NCI-H69 (cell line): ENCODE data around the gene CCDC200.
"Not testable (repeated sequence)": the region's sequence is repeated elsewhere in the genome, so short reads cannot be mapped to it uniquely, and the experiment has no call there.

Source experiments
- DNase-seq: peaks from one replicate; lab custom pipeline; 2025; lab: John Stamatoyannopoulos, UW

Gene CCDC200

DNA sequence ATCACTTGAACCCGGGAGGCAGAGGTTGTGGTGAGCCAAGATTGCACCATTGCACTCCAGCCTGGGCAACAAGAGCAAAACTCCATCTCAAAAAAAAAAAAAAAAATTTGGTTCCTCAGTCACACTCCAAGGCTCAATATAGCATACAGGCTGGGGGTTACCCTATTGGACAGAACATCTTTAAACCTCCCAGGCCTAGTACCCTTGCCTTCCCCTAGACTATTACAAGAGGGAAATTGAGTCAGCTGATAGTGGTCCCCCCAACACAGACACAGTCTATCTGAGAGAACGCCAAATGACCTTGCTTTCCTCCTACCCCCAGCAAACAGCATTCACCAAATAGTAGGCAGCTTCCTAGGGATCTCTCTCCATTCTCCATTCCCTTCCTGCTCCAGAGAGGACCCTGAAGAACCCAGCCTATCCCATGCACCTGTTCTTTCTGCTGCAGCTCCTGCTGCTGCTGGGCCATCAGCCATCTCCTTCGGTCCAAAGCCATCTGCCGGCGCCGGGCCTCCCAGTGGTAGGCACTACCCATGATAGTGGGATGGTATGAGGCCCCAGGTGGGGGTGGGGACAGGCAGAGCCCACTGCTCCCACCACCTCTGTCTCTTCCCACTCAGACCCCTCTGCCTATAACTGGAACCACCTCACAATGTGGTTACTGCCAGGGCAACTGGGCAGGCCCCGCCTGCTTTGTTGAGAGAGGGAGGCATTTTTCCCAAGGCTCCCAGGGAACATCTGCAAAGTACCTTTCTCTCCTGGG is at the start of gene CCDC200:
CCDC200 (minus strand) TSS at position 604 of the 763 bp plus-strand sequence; CDS start at position 535, 69 bp downstream.
- DNase-seq, result not testable (repeated sequence)

DNA sequence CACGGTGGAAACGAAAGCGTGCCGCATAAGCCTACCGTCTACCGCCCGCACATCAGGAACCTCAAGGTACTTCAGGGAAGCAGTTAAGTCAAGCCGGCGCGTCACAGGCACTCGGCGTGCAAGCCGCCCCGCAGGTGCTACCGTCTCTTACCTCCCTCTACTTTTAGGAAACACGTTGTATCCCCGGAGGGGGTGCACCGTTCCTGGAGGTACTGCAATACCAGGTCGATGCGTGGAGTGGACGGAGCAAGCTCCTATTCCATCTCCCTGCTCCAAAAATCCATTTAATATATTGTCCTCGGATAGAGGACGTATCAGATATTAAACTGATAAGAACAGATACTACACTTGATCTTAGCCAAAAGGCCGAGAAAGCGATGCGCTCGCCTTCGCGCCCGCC is 44.5 kb upstream of the CCDC200 start:
- not testable (repeated sequence) for DNase-seq

DNA sequence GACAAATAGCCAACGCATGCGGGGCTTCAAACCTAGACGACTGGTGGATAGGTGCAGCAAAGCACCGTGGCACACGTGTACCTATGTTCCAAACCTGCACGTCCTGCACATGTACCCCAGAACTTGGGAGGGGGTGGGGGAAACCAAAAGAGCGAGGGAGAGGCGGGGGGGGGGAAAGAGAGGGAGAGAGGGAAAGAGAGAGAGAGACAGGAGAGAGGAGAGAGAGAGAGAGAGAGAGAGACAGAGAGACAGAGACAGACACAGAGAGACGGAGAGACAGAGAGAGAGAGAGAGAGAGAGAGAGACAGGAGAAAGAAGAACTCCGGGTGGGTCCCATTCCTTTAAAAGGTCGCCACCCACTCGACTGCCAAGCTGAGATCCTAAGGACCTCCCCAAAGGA is 44.1 kb upstream of the CCDC200 start:
- not testable (repeated sequence) for DNase-seq

DNA sequence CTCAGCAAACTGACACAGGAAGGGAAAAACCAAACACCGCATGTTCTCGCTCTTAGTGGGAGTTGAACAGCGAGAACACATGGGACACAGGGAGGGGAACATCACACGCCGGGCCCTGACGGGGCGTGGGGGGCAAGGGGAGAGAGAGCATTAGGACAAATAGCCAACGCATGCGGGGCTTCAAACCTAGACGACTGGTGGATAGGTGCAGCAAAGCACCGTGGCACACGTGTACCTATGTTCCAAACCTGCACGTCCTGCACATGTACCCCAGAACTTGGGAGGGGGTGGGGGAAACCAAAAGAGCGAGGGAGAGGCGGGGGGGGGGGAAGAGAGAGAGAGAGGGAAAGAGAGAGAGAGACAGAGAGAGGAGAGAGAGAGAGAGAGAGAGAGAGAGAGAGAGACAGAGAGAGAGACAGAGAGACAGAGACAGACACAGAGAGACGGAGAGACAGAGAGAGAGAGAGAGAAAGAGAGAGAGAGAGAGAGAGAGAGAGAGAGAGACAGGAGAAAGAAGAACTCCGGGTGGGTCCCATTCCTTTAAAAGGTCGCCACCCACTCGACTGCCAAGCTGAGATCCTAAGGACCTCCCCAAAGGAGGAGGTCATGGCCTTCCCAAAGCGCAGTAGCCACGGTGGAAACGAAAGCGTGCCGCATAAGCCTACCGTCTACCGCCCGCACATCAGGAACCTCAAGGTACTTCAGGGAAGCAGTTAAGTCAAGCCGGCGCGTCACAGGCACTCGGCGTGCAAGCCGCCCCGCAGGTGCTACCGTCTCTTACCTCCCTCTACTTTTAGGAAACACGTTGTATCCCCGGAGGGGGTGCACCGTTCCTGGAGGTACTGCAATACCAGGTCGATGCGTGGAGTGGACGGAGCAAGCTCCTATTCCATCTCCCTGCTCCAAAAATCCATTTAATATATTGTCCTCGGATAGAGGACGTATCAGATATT is 42.4 kb upstream of the CCDC200 start:
- DNase-seq, result not testable (repeated sequence)

DNA sequence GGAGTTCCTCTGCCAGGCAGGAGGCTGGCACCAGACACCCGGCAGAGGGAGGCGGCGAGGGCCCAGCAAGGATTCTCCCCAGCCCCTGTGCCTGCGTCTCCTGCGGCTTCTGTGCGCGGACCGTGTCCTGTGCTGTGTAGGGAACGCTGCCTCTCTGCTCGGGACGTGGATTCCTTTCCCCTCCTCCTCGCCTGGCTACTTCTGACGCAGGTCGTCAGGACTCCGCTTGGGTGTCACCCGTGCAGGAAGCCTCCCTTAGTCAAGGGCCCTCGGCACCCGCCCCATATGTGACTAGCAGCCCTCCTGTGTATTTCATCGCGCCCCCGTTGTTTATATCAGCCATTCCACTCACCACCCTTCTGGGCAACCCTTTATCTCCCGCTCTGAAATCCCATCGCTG is 18.0 kb upstream of the CCDC200 start:
- not testable (repeated sequence) for DNase-seq

DNA sequence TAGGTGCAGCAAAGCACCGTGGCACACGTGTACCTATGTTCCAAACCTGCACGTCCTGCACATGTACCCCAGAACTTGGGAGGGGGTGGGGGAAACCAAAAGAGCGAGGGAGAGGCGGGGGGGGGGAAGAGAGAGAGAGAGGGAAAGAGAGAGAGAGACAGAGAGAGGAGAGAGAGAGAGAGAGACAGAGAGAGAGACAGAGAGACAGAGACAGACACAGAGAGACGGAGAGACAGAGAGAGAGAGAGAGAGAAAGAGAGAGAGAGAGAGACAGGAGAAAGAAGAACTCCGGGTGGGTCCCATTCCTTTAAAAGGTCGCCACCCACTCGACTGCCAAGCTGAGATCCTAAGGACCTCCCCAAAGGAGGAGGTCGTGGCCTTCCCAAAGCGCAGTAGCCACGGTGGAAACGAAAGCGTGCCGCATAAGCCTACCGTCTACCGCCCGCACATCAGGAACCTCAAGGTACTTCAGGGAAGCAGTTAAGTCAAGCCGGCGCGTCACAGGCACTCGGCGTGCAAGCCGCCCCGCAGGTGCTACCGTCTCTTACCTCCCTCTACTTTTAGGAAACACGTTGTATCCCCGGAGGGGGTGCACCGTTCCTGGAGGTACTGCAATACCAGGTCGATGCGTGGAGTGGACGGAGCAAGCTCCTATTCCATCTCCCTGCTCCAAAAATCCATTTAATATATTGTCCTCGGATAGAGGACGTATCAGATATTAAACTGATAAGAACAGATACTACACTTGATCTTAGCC is 12.4 kb upstream of the CCDC200 start:
- not testable (repeated sequence) for DNase-seq

DNA sequence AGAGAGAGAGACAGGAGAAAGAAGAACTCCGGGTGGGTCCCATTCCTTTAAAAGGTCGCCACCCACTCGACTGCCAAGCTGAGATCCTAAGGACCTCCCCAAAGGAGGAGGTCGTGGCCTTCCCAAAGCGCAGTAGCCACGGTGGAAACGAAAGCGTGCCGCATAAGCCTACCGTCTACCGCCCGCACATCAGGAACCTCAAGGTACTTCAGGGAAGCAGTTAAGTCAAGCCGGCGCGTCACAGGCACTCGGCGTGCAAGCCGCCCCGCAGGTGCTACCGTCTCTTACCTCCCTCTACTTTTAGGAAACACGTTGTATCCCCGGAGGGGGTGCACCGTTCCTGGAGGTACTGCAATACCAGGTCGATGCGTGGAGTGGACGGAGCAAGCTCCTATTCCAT is 11.2 kb upstream of the CCDC200 start:
- DNase-seq, result not testable (repeated sequence)

DNA sequence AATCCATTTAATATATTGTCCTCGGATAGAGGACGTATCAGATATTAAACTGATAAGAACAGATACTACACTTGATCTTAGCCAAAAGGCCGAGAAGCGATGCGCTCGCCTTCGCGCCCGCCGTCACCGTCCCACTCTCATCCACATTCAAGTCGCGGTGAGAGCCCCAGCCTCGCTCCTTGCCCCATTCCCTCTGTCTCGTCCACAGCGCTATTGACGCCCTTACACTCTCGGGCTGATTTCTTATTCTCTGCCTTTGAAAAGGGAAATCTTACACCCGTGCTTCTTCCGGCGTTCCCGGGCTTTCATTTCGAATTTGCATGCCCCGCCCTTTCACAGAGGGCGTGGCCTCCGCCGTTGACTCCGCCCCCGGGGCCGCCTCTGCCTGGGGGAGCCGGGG is 5.5 kb upstream of the CCDC200 start, which contains the start of gene RNU2-1:
RNU2-1 (minus strand) TSS at position 101 of the 400 bp plus-strand sequence.
- not testable (repeated sequence) for DNase-seq

DNA sequence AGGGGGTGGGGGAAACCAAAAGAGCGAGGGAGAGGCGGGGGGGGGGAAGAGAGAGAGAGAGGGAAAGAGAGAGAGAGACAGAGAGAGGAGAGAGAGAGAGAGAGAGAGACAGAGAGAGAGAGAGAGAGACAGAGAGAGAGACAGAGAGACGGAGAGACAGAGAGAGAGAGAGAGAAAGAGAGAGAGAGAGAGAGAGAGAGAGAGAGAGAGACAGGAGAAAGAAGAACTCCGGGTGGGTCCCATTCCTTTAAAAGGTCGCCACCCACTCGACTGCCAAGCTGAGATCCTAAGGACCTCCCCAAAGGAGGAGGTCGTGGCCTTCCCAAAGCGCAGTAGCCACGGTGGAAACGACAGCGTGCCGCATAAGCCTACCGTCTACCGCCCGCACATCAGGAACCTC is 4.8 kb upstream of the CCDC200 start:
- DNase-seq, result not testable (repeated sequence)

DNA sequence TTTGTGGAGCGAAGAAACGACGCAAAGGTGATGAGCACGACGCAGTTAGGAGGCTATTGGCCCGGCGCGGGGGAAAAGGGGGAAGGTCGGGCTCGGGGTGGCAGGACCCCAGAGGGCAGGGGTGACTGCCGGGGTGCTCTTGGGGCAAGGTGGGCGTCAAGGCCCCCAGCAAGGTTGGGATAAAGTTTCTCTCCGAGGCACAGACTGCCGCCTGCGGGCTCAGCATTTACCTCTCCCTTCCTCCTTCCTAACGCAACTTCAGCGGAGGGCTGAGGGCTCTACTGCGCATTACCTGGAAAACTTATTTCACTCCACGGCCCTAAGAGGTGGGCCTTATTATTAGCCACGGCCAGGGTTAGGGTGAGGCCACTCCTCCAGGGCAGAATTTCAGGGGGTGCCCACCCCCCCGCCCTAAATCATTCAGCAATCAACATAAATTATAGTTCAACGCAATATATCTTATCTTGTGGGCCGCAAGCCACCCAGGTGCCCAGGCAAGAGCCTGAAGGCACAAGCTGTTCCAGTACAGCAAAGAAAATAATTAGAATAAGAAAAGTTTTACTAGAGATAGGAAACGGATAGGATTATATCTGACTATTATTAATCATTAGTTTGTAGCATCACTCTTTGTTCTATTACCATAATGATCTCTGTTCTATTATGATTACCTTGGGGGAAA is 3.7 kb upstream of the CCDC200 start:
- DNase-seq, result not testable (repeated sequence)

DNA sequence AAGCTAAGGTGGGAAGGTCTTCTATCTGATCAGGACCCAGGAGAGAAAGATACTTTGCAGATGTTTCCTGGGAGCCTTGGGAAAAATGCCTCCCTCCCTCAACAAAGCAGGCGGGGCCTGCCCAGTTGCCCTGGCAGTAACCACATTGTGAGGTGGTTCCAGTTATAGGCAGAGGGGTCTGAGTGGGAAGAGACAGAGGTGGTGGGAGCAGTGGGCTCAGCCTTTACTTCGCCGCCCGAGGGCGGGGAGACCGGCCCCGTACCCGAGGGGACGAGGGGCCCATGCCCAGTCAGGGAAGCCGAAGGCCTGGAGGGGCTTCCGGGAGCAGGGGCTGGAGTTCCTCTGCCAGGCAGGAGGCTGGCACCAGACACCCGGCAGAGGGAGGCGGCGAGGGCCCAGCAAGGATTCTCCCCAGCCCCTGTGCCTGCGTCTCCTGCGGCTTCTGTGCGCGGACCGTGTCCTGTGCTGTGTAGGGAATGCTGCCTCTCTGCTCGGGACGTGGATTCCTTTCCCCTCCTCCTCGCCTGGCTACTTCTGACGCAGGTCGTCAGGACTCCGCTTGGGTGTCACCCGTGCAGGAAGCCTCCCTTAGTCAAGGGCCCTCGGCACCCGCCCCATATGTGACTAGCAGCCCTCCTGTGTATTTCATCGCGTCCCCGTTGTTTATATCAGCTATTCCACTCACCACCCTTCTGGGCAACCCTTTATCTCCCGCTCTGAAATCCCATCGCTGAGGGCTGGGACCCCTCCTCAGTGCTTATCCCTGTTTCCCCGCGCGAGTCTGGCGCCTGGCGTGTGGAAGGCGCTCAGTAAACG is 3.0 kb upstream of the CCDC200 start:
- DNase-seq, result not testable (repeated sequence)

DNA sequence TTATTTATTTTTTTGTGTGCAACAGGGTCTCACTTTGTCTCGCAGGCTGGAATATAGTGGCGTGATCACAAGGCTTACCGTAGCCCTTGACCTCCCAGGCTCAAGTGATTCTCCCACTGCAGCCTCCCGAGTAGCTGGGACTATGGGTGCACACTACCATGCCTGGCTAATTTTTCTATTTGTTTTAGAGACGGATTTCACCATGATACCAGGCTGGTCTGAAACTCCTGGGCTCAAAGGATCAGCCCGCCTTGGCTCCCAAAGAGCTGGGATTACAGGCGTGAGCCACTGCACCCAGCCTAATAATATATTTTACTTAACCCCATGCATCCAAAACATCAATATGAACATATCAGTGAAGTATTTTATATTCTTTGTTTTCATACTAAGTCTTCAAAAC is 2.0 kb downstream of the CCDC200 start:
- DNase-seq, result no peak

DNA sequence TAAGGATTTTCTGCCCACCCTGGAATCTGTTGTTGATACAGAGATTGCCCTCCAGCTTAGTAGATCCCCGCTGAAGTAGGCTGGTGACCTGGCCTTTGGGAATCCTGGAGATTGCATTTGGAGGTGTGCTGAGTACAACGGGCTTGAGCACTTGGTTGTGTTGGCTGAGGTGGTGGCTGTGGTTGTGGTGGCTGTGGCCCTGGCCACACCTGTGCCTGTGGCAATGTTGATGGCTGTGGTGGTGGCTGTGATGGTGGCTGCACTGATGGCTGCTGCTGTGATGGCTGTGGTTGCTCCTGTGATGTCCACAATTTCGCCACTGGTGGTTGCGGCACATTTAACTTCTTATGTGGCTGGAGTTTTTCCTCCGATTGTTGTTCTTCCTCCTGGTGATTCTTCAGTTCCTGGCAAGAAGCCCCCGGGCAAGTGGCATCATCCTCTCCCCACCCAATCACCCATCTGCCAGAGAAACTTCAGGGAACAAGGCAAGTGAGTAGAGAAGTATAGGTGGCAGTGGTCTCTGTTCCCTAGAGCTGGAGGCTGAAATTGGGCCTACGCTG is 4.2 kb downstream of the CCDC200 start:
- DNase-seq, result no peak

DNA sequence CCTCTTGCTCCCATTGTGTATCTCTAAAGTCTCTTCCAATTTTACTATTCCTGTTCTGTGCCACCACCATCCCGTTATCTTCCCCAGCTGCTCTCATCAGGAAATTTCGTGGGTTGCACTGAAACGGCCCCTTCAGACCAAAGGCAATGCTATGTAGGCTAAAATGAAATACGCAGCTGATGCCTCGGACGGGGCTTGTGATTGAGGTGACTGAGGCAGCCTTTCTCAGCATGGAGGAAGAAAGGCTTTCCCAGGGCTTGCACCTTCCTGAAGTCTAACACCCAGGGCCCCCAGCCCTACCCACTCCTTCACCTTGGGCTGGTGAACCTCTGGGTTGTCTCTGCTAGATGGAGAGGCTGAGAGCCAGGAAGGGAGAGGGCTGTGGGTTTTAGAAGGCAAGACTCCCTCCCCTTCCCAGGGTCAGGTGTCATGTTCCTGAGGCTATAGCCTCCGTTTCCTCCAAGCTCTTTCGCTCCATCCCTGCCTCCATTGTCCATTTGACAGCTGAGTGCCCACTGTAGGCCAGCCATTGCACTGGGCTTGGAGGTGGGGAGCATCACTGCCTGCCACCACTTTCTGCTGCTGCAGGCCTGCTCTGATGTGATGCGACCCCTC is 7.8 kb downstream of the CCDC200 start:
- no peak for DNase-seq

DNA sequence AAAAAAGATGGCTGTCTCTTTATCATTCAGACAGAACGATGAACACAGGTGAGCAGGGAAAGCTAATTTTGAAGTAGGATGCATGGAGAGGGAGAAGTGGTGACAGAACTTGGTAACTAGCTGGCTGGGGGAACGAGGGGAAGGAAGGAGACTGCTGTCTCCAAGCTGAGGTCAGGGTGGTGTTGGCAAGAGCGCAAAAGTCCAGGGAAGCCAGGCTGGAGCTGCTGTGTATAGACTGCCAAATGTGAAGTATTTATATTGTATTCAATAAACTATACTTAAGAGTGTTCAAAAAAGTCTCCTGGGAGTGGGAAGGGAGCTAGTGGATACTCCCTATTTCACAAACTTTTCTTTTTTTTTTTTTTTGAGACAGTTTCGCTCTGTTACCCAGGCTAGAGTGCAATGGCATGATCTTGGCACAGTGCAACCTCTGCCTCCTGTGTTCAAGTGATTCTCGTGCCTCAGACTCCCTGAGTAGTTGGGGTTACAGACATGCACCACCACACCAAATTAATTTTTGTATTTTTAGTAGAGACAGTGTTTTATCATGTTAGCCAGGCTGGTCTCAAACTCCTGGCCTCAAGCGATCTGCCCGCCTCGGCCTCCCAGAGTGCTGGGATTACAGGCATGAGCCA is 8.6 kb downstream of the CCDC200 start:
- DNase-seq, result no peak

DNA sequence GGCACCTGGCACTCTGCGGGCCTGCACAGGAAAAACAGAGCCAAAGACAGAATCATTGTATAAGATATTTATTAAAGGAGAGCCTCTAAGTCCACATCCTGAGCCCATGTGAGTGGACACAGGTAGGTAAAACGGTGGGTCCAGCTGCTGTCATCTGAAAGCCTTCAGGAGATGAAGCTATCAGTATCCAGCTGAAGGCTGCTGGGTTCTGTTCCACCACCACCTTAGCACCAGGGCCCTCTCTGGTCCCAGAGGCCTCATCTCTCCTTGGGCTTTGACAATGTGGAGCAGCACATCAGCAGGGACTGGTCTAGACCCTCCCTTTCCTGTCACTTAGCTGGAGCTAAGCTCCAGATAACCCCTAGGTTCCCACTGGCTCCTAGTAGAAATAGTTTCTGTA is 9.4 kb downstream of the CCDC200 start:
- DNase-seq, result no peak

DNA sequence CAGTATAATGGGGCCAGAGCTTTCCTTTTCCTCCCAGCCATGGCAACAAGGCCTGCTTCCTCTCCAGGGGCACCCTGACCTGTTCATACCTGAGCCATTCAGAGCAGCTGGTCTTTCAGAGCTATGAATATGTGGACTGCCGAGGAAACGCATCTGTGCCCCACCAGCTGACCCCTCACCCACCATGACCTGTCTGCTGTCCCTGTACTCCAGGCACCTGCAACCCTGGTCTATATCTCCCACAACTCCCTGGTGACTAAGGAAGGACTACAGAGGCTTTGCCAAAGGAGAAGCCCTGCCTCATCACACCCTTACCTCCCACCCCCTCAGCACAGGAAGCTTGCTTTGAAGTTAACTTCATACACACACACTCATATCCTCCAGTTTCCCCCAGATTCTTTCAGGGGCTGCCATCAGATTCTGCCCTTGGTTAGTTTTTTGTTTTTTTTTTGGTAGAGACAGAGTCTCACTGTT is 10.8 kb downstream of the CCDC200 start:
- DNase-seq, result no peak

DNA sequence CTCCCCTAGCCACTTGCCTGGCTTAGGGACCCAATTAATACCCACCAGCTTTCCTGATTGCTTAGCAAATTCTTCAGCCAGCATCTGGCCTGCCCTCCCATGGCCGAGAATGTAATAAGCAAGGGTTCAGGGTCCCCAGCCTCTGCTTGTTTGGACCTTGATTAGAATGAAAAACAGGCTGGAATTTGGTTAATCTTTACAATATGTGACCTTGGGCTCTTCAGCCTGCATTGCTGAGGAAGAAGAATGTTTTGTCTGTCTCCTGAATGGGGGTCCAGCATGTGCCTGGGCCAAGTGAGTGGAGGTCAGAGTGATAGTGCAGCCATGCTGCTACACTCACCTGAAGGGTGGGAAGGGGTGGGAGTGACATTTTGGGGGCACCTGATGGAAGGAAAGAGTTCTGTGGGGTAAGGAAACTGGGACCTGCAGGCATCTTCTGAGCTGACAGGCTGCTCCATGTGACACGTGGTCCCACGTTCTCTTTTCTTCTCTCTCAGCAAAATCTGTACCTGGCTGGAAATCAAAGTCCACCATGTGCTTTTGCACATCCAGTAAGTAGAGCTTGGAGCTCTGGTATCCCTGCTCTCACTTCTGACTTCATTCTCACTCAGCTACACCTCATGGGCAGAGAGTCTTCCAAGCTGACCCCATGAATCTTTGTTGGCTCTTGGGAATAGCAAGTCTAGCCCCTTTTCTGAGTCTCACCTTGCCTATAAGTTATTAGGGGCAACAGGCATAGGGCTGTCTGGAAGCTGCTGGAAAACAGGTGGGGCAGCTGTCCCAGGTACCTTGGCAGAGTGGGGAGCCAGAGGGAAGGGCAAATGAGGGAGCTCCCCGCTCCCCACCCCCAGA is 11.4 kb downstream of the CCDC200 start:
- DNase-seq, result no peak
